Measurements from ENCODE around the gene EPHA6.
"Not testable (repeated sequence)": the region's sequence is repeated elsewhere in the genome, so short reads cannot be mapped to it uniquely, and the experiment has no call there.

The EPHA6 gene

DNA sequence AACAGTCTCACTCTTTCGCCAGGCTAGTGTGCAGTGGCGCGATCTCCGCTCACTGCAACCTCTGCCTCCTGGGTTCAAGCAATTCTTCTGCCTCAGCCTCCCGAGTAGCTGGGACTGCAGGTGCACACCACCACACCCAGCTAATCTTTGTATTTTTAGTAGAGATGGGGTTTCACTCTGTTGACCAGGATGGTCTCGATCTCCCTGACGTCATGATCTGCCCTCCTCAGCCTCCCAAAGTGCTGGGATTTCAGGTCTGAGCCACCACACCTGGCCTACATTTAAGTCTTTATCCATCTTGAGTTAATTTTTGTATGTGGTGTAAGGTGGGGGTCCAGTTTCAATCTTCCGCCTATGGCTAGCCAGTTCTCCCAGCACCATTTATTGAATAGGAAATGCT is 211.2 kb downstream of the EPHA6 start:
- not testable (repeated sequence) for DNase-seq (ENCODE audit: low read depth)

DNA sequence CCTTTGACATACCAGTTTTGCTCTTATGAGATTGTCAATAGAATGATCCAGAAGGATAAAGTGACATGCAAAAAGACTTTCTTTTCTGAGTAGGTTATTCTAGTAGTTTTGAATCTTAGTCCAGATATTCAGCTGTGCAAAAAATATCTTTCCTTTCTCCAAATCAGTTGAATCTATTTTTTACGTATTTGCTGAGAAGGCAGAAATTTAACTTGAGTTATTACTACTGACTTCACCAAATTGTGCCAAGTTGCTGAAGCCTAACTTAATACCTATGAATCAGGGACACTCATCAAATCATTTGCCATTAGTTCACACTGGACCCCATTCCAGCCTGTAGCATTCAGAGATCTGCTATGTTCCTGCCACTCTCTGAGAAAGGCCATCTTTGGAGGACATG is 215.6 kb downstream of the EPHA6 start:
- DNase-seq (ENCODE audit: low read depth): no peak

DNA sequence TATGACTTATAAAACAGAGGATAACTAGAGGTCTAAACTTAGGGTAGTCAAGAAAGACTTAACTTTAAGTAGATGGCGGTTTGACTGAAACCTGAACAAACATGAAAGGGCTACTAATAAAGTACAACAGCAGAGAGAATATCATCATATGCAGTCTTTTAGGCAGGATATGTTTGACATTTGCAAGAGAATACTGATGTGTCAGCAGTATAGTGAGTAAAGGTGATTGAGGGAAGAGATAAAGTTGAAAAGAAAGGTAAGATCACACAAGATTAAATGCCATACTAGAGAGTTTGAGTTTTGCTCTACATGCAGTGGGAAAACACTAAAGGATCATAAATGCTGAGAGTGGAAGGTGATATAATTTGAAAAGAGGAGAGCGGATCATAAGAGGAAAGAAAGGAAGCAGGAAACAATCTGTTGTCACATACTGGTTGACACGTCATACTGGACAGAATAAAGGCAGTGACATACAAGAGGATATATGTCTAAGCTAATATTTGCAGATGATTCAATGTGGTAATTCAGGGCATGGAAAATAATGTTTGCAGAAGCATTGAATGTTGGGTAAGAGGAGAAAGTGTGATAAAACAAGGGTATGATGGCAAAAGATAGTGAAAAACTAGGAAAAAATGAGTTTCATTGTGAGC is 223.0 kb downstream of the EPHA6 start:
- DNase-seq (ENCODE audit: low read depth): no peak

DNA sequence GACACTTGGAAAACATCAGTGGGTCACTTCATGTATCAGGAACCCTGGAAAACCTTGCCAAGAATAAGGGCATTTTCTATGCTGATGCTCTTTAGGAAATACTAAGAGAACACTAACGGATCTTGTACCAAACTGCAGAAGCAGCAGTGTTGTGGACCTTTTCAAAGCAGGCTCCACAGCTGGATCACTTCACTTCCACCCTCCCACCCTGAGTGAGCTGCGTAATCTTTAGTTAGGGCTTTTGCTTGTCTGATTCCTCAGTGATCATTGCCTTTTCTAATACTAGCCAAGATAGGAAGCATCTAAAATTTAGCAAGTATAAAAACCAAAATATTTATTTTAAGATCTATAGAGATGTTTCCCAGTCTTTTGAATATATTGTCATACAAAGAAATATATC is 229.0 kb downstream of the EPHA6 start:
- DNase-seq (ENCODE audit: low read depth): no peak

DNA sequence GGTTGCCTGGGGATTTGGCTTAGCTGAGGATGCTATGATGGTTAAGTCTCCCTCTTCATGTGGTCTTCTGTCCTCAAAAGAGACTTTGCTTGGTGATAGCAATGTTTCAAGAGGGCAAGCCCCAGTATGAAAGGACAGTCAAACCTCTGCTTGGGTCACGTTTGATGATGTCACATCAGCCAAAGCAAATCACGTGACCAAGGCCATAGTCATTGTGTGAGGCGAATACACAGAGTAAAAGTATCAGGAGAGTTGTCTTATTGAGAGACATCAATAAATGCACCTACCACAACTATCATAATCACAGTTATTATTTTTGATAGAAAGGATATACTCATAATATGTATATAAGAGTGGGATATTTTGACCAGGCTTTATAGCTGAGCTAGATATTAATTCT is 243.0 kb downstream of the EPHA6 start:
- DNase-seq (ENCODE audit: low read depth): no peak

DNA sequence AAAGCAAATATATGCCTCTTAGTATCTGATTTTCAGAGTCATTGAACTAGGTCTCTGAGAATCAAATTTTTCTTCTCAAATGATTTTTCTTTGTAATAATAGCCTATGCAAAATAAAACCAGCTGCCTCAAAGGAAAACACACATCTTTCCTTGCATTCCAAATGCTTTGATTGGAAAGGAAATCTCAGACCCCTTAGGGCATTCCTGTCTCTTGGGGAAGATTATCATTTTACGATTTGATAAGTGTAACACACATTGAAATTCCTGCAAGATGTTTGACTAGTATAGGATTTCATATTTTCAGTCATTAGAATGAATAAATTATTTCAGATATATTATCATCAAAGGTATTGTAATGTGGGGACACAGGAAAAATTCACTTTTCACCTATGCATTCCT is 244.8 kb downstream of the EPHA6 start:
- DNase-seq (ENCODE audit: low read depth): no peak

DNA sequence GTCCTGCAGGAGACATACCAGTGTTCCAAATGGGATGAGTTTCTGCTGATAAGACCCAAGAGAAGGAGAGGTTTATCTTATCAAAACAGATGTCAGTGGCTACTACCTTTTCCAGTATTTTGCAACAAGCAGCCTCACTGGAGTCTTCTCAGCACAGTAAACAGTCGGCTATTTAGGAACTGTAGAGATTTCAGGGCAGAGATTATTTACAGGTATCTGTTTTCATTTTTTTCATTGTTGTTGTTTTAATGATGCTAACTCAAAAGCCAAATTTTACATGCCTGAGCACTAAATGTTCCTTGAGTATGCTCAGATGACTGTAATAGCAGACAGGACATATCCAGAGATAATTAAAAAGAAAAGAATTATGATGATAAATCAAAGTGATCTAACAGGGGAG is 252.1 kb downstream of the EPHA6 start:
- DNase-seq (ENCODE audit: low read depth): no peak

DNA sequence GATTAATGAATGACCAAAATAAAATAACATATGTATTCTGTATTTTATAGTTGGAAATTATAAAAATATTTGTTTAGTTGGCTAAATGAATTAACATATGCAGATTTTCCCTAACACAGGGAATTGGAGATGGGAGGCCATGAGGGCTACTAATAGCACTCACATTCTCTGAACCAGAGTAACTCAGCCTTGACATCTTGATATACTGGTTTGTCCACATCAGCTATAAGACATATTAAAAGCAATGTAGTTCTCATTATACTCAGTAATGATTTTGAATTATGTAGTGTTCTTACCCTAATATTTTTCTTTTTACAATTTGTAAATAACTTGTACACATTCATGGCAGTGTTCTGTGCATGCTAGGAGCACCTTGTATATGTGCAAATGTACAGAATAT is 255.9 kb downstream of the EPHA6 start:
- DNase-seq (ENCODE audit: low read depth): no peak

DNA sequence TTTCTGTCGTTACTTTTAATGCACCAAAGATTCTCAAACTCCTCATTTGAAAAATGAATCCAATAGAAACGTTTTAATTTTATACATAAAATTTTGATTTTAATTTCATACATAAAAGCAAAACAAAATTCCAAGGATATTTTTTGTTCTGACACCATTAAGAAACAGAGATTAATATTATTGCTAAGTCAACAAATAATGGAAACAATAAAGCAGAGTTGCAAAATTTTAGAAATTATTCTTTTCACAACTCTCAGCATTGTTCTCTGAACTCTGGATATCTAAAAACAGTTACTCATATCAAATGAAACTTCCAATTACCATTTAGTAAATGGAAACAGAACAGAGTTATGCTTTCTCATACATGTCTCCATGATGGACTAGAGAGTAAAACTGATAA is 260.2 kb downstream of the EPHA6 start:
- no peak for DNase-seq (ENCODE audit: low read depth)

DNA sequence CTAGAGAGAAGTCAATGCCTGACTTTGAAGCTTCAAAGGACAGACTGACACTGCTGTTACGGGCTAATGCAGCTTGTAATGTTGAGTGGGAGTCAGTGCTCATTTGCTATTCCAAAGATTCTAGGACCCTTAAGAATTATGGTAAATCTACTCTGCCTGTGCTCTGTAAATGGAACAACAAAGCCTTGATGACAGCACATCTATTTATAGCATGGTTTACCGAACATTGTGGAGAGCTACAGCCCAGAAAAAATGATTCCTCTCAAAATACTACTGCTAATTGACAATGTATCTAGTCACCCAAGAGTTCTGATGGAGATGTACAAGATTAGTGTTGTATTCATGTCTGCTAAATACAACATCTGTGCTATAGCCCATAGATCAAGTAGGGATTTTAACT is 262.3 kb downstream of the EPHA6 start:
- no peak for DNase-seq (ENCODE audit: low read depth)

DNA sequence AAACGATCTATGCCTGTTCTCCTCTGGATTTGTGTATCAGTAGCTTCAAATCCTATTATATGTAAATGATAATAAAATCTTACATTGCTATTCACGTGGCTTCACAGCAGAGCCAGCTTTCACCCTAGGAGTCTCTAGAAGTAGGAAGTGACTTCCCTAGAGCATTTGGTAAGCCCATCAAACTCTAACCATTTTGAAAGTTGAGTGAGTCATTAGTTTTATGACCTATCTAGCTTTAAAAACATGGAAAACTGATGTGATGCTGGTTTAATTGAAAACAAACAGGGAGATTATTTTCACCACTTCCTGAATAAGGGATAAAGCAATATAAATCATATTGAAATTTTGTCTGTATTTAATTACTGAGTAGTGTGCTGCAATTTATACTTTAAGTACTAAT is 275.2 kb downstream of the EPHA6 start:
- no peak for DNase-seq (ENCODE audit: low read depth)

DNA sequence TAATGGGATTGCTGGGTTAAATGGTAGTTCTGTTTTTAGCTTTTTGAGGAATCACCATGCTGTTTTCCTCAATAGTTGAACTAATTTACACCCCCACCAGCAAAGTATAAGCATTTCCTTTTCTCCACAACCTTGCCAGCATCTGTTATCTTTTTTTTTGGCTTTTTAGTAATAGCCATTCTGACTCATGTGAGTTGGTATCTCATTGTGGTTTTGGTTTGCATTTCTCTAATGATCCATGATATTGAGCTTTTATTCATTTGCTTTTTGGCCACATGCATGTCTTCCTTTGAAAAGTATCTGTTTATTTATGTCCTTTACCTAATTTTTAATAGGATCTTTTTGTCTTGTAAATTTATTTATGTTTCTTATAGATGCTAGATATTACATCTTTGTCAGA is 288.2 kb downstream of the EPHA6 start:
- no peak for DNase-seq (ENCODE audit: low read depth)

DNA sequence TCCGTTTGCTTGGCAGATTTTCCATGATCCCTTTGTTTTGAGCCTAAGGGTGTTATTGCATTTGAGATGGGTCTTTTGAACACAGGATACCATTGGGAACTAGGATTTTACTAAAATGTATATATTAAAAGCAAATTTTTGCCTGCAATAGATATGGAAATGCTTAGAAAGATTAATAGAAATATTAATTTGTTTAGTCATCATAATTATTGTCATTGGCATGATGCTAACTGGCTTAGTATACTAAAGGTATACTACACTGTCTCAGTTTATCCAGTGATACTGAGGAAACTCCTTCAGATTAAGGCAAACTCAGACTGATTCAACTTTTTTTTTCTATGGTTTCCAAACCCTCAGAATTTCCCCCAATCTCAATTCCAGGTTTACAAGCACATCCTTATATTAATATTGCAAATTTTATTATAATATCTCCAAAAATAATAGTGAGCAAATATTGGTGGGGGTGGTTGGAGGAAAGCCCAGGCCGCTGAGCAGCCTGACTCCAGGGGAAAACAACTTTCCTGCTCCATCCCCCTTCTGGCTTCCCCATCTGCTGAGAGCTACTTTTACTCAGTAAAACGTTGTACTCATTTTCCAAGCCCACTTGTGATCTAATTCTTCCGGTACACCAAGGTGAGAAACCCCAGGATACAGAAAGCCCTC is 291.7 kb downstream of the EPHA6 start:
- no peak for DNase-seq (ENCODE audit: low read depth)

DNA sequence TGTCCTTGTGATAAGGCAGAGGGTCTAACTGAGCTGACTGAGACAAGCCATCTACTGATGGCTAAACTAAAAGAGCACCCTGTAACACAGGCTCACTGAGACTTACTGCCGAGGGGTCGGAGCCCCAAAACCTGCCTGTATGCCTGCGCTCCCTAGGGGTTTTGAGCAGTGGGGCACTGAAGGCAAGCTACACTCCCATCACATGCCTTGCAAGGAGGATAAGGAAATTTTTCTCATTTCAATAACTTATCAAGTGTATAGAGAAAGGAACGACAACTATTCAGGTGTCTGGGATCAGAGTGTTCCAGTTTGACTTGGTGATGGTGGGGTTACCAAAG is 292.2 kb downstream of the EPHA6 start:
- DNase-seq (ENCODE audit: low read depth): no peak

DNA sequence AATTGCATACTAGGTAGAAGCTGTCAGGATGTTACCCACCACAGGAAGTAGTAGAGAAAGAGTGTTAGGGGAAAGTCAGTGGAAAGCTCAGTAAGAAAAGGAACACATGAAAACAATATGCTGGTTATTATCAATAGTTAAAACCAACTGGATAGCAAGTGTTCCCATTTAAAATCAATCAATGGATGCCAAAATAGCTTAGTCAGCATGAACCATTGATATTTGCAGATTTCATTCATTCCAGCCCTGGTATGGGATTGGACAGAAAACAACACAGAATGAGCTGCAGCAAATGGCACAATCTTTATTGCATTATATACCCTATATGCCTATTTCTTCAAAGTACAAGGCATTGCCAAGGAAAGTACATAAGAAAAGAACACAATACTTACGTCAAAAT is 293.7 kb downstream of the EPHA6 start:
- no peak for DNase-seq (ENCODE audit: low read depth)

DNA sequence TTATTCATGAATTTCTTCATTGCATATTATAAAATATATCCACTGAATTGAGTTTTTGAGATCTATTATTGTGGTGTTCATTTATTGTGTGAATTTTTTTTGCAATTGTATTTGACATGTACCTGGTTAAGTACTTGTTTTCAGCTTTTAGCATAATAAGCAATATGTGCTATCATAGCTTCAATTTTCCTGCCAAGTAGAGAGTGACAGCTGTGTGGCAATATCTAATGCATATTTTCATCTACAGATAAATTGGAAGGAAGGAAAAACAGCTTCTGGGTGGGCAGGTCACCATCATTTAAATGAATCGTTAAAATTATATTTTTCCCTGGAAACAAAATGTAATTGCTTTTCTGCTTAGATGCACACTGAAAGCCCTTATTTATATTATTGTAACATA is 296.9 kb downstream of the EPHA6 start:
- no peak for DNase-seq (ENCODE audit: low read depth)

DNA sequence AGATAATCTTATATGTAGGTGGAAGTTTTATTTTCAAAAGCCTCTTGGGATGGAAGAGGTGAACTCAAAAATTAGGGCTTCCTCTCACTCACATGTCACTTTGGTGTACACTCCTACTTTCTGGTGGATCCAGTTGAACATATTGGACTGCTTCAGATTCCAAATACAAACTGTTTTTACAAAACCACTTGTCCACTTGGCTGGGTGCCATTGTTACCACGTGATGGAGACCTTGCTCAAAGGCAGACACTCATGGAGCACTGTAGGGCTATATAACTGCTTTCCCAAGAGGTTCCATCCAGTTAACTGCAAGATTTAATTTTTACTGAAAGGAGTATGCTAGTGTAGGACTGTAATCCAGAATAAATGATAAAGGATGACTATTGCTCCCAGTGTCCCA is 307.0 kb downstream of the EPHA6 start:
- DNase-seq (ENCODE audit: low read depth): no peak

DNA sequence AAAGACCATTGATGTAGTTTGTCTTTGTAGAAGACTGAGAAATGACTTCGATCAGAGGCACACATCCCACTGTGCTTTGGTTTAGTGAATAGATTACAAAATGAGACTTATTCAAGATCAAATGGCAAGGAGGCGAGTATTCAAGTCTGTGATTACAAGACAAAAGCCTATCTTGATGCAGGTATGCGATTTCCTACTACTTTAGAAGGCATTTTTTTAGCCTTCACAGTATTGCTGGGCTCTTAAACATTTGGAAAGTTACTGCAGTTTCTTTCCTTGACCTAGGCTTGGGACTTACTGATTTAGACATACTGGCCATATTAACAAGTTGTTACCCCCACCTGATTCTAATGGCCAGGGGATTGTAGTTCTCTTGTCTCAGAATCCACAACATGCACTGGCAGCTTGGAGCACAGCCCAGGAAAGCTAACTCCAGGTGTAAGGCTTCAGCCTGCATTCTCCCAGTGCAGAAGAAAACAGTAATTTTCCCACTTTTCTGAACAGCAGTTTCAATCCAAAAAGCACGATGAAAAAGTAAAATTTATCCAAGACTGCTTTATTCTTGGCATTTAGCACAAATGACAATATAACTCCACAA is 311.6 kb downstream of the EPHA6 start:
- no peak for DNase-seq (ENCODE audit: low read depth)

DNA sequence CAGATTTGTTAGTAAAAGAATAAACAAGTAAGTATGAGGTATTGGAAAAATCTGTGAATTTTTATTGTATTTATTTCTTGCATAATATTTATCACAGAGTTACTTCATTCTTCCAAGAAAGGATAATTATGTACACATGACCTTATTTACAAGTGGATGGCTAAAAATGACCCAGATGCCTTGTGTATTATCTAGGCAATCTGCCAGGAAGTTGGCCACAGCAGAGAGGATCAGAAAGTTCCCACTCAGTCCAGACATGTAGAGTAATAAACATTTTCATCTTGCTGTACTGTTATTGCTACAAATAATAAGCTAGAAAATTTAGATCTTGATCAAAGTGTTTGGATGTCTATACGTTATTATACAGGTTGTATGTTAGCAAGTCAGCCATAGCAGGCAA is 317.1 kb downstream of the EPHA6 start:
- DNase-seq (ENCODE audit: low read depth): no peak

DNA sequence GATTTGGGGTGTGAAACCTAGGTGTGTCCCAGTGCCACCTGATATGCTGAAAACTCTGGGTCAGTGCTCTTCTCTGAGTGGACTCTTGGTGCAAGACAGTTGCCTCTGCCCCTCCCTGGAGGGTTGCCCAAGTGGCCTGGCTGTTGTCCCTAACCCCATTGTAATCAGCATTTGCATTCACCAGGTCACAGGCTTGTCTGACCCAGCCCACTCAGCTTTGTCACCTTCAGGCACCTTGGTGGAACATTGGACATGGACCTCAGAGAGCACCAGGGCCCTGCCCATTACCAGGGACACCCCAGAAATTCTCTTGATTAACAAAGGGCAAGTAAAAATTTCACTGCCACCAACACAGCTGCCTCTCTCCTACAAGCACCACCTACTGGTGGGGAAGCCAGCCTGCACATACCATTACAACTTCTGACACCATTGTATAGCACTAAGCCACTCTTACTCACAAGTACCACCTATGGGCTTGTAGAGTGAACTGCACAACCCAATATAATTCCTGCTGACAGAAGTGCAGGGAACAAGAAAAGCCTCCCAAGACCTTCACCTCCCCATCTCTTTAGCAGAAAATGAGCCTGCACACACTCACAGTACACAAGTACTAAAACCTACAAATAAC is 324.6 kb downstream of the EPHA6 start:
- no peak for DNase-seq (ENCODE audit: low read depth)

DNA sequence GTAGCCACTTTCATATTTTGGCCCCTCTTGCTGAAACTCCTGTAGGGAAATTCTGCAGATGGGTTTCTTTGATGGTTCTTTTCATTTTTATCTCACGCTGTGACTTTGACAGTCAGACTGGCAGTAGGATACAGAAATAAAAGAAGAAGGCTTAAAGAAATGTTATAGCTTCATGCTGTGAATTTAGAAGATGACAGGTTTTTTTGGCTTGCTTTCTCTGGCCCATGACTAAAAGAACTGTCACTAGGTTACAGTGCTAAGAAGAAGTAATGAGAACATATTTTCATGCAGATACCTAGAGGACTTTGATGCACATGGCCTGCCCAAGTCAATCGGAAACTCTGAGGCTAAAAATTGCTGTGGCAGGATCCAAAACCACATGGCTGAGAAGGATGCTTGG is 334.5 kb downstream of the EPHA6 start:
- DNase-seq (ENCODE audit: low read depth): no peak

DNA sequence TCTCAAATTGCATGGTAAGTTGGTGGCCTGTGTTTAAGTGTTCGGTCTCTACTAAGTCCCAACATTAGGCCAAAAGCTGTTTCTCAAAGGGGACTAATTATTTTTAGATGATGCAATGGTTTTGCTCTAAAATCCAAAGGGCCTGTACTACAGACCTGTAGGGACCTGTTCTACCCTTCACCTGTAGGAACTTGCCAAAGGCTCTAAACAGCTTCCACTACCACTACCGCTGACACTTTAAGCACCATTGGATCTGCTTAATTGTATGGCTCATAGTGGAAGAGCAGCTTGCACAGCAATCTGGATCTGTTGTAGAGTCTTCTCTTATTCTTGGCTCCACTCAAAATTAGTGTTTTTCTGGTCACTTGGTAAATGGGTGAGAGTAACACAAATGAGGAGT is 346.8 kb downstream of the EPHA6 start:
- DNase-seq (ENCODE audit: low read depth): no peak

DNA sequence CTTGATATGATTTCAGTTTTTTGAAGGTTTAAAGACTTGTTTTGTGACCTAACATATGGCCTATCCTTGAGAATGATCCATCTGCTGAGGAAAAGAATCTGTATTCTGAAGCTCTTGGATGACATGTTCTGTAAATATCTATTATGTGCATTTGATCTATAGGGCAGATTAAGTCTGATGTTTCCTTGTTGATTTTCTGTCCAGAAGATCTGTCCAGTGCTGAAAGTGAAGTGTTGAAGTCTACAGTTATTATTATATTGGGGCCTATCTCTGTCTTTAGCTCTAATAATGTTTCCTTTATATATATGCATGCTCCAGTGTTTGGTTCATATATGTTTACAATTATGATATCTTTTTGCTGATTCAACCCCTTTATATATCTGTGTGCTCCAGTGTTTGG is 362.8 kb downstream of the EPHA6 start:
- DNase-seq (ENCODE audit: low read depth): no peak

DNA sequence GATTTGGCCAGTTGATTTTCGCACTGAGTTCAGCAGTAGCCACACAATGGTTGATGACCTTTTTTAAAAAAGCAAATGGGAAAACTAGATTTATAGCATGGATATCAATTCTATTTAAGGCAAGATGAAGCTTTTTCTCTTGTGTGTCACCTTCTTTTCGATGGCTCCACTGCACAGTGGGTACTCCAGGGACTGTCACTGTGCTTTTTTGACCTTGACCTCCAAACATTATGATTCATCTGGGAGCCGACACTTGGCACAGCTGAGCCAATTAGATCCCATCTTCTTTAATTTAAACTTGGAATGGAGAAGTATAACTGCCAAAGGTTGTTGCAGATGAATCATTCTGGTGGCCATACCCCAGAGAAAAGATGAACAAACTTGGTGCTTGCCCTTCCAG is 367.3 kb downstream of the EPHA6 start:
- no peak for DNase-seq (ENCODE audit: low read depth)
